Erythroblast (primary cell): ENCODE results near the gene DOCK4.

Experiments
- GATA1 ChIP-seq: IDR thresholded peaks from 2 replicates; pipeline ENCODE4 v1.6.1; 2011; ENCODE audit warnings: low read depth, mild to moderate bottlenecking, control low read depth, low read length, moderate library complexity
- POLR2A ChIP-seq: IDR thresholded peaks from 2 replicates; pipeline ENCODE4 v1.6.1; 2011; ENCODE audit warnings: mild to moderate bottlenecking, low read length

DNA sequence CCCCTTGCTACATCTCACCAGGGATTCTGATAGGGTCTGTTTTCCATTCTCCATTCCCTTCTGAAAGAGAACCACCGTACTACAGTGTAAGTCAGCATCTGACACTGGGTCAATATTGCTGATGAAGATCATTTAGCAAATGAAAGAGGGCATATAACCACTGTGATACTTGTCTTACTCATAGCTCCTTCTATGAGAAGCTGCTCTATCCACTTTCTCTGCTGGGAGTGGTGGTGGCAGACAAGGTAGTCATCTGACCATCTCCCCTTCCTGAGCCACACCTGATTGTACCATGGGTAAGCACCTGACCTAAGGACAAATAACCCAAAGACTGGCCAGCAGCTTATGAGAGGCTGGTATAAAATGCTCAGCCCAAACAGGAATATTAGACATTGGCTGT, 220.4 kb downstream of the DOCK4 start:
- no peak for TF ChIP-seq POLR2A
- TF ChIP-seq GATA1 = no peak
